Liver (tissue), 9 donors: ENCODE data around the gene DAB1. TPM values are rescaled to one million over a fixed set of nuclear protein-coding genes. Genes with fewer than 3 reads are reported as not detected.

Source experiments
- DNase-seq: peaks from one replicate; pipeline ENCODE4 v3.0.0-alpha.2; 2017; ENCODE audit warnings: low spot score
- H3K27ac ChIP-seq, 2 donors: one replicate each; pipeline ENCODE4 v1.7.0; 2013; ENCODE audit warnings: inconsistent platforms in 2 of 2, low read length in 2 of 2, control low read depth in 1 of 2, low read depth in 1 of 2, mild to moderate bottlenecking in 1 of 2
- H3K27me3 ChIP-seq, 4 donors: one replicate each; pipeline versions ENCODE4 v1.6.1 to v1.7.0; 2013; ENCODE audit warnings: low read length in 3 of 4, inconsistent platforms in 1 of 4, mild to moderate bottlenecking in 1 of 4, moderate library complexity in 1 of 4; ENCODE audit not compliant: control insufficient read depth in 4 of 4, insufficient read depth in 4 of 4
- H3K36me3 ChIP-seq, 4 donors: one replicate each; pipeline versions ENCODE4 v1.6.1 to v1.7.0; 2013; ENCODE audit warnings: low read length in 3 of 4, mild to moderate bottlenecking in 3 of 4, low read depth in 1 of 4, moderate library complexity in 1 of 4; ENCODE audit not compliant: control insufficient read depth in 4 of 4, insufficient read depth in 3 of 4
- H3K4me1 ChIP-seq, 4 donors: one replicate each; pipeline versions ENCODE4 v1.6.1 to v1.7.0; 2013; ENCODE audit warnings: low read length in 3 of 4, mild to moderate bottlenecking in 3 of 4, moderate library complexity in 1 of 4; ENCODE audit not compliant: control insufficient read depth in 4 of 4, insufficient read depth in 4 of 4
- H3K4me3 ChIP-seq, 3 donors: one replicate each; pipeline versions ENCODE4 v1.6.1 to v1.7.0; 2013; ENCODE audit warnings: low read length in 3 of 3, control low read depth in 1 of 3, low read depth in 1 of 3, mild to moderate bottlenecking in 1 of 3
- H3K9ac ChIP-seq, 2 donors: one replicate each; pipeline ENCODE4 v1.7.0; 2013; ENCODE audit warnings: low read length in 2 of 2, mild to moderate bottlenecking in 2 of 2, moderate library complexity in 2 of 2, control low read depth in 1 of 2, low read depth in 1 of 2
- H3K9me3 ChIP-seq, 4 donors: one replicate each; pipeline versions ENCODE4 v1.6.1 to v1.7.0; 2013; ENCODE audit warnings: low read length in 3 of 4; ENCODE audit not compliant: control insufficient read depth in 4 of 4
- EGR1 ChIP-seq, 2 donors: IDR thresholded peaks; 2 replicates each; pipeline ENCODE4 v1.6.1; 2016 to 2018; ENCODE audit warnings: antibody characterized with exemption in 2 of 2, low read depth in 2 of 2
- FOXA1 ChIP-seq: IDR thresholded peaks from 2 replicates; pipeline ENCODE4 v1.6.1; 2016; ENCODE audit warnings: antibody characterized with exemption
- FOXA2 ChIP-seq: IDR thresholded peaks from 2 replicates; pipeline ENCODE4 v1.6.1; 2016; ENCODE audit warnings: antibody characterized with exemption
- GABPA ChIP-seq, 2 donors: IDR thresholded peaks in 1 of 2; conservative IDR thresholded peaks in 1 of 2; 2 replicates each; pipeline ENCODE4 v1.6.1; 2016; ENCODE audit warnings: antibody characterized with exemption in 2 of 2, mild to moderate bottlenecking in 1 of 2, moderate library complexity in 1 of 2
- HNF4A ChIP-seq, 2 donors: conservative IDR thresholded peaks; 2 replicates each; pipeline ENCODE4 v1.6.1; 2016; ENCODE audit warnings: antibody characterized with exemption in 2 of 2, mild to moderate bottlenecking in 2 of 2
- HNF4G ChIP-seq: IDR thresholded peaks from 2 replicates; pipeline ENCODE4 v1.6.1; 2016; ENCODE audit warnings: antibody characterized with exemption
- JUND ChIP-seq, 2 donors: IDR thresholded peaks; 2 replicates each; pipeline ENCODE4 v1.6.1; 2016; ENCODE audit warnings: antibody characterized with exemption in 2 of 2
- NR2F2 ChIP-seq: IDR thresholded peaks from 2 replicates; pipeline ENCODE4 v1.6.1; 2016; ENCODE audit warnings: antibody characterized with exemption
- RAD21 ChIP-seq, 2 donors: IDR thresholded peaks; 2 replicates each; pipeline ENCODE4 v1.6.1; 2016; ENCODE audit warnings: antibody characterized with exemption in 2 of 2, mild to moderate bottlenecking in 2 of 2
- RXRA ChIP-seq, 2 donors: IDR thresholded peaks; 2 replicates each; pipeline ENCODE4 v1.6.1; 2017 to 2018; ENCODE audit warnings: antibody characterized with exemption in 2 of 2, mild to moderate bottlenecking in 1 of 2
- SP1 ChIP-seq: IDR thresholded peaks from 2 replicates; pipeline ENCODE4 v1.6.1; 2018; ENCODE audit warnings: antibody characterized with exemption, mild to moderate bottlenecking
- TAF1 ChIP-seq: conservative IDR thresholded peaks from 2 replicates; pipeline ENCODE4 v1.6.1; 2016; ENCODE audit warnings: antibody characterized with exemption, mild to moderate bottlenecking
- YY1 ChIP-seq: IDR thresholded peaks from 2 replicates; pipeline ENCODE4 v1.6.1; 2016; ENCODE audit warnings: antibody characterized with exemption, mild to moderate bottlenecking
- WGBS: extraction: QIAGEN DNeasy Blood & Tissue Kit; methylation state at CpG from one replicate; pipeline ENCODE4 v1.1.7; 2013; 5-methylcytosine and 5-hydroxymethylcytosine counted together
- polyA plus RNA-seq, 2 donors: library from polyadenylated mRNA; stranded (reverse) in 1 of 2; unstranded in 1 of 2; fragments of 200-250 nt in 1 of 2; fragments of >200 nt in 1 of 2; fragmentation: Nextera tagmentation in 1 of 2; extraction: Ambion mirVana in 1 of 2; gene quantifications; one replicate each; pipeline versions ENCODE4 v1.2.1 to v1.2.3, GENCODE V29; 2013 to 2015
- total RNA-seq, 2 donors: library from RNA; depleted of rRNA; stranded (reverse); fragments of >200 nt; gene quantifications; one replicate each; pipeline ENCODE4 v1.2.3, GENCODE V29; 2014
- TF ChIP-seq, protein P1 (sequence below): IDR thresholded peaks from 2 replicates; pipeline ENCODE4 v1.6.1; 2016; ENCODE audit warnings: antibody characterized with exemption
- TF ChIP-seq, protein P2 (sequence below): IDR thresholded peaks from 2 replicates; pipeline ENCODE4 v1.6.1; 2016; ENCODE audit warnings: antibody characterized with exemption
- TF ChIP-seq, protein P3 (sequence below): fragments of 150-350 bp; IDR thresholded peaks from 2 replicates; pipeline ENCODE4 v1.5.1; 2017; ENCODE audit warnings: improper control_type of control experiment, low read depth, low read length; ENCODE audit not compliant: missing input control
- TF ChIP-seq, protein P4 (sequence below): IDR thresholded peaks from 2 replicates; pipeline ENCODE4 v1.6.1; 2016; ENCODE audit warnings: antibody characterized with exemption
- TF ChIP-seq, protein P5 (sequence below): IDR thresholded peaks from 2 replicates; pipeline ENCODE4 v1.6.1; 2016; ENCODE audit warnings: antibody characterized with exemption, mild to moderate bottlenecking
- donor health status: healthy.
- donor health status: healthy.
- donor health status: healthy.
- donor health status: healthy.
- donor health status: healthy.

Gene DAB1
- total and polyA plus RNA-seq, 4 donors: 0.54 to 1.7 (median 1.2) TPM

DNA sequence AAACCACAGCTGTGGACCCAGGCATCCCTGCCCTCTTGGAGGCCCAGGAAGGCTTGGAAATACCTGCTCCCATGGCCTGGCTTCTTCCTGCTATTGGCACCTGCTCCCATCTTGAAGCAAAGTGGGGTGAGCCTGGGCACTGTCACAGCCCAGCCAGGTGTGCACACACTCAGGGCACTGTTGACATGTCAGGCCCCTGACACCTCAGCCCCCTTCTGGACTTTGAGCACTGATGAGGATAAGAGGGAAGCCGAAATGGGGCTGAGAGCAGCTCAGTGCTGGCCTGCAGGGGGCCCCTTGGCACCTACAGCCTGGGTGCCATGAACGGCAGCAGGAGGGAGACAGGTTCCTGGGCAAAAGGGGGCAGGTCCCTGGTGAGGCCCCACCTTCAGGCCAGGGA, 55.9 kb downstream of the DAB1 start:
- no peak for TF ChIP-seq RXRA (IDR thresholded peaks at IDR 0.05)
- TF ChIP-seq, protein P1, sequence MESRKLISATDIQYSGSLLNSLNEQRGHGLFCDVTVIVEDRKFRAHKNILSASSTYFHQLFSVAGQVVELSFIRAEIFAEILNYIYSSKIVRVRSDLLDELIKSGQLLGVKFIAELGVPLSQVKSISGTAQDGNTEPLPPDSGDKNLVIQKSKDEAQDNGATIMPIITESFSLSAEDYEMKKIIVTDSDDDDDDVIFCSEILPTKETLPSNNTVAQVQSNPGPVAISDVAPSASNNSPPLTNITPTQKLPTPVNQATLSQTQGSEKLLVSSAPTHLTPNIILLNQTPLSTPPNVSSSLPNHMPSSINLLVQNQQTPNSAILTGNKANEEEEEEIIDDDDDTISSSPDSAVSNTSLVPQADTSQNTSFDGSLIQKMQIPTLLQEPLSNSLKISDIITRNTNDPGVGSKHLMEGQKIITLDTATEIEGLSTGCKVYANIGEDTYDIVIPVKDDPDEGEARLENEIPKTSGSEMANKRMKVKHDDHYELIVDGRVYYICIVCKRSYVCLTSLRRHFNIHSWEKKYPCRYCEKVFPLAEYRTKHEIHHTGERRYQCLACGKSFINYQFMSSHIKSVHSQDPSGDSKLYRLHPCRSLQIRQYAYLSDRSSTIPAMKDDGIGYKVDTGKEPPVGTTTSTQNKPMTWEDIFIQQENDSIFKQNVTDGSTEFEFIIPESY: no peak
- TF ChIP-seq SP1: no peak
- no peak for TF ChIP-seq HNF4G
- no peak for TF ChIP-seq FOXA1
- TF ChIP-seq, protein P2, sequence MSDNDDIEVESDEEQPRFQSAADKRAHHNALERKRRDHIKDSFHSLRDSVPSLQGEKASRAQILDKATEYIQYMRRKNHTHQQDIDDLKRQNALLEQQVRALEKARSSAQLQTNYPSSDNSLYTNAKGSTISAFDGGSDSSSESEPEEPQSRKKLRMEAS: no peak
- WGBS: 71% methylated on average over 2 of the region's 2 CpGs

DNA sequence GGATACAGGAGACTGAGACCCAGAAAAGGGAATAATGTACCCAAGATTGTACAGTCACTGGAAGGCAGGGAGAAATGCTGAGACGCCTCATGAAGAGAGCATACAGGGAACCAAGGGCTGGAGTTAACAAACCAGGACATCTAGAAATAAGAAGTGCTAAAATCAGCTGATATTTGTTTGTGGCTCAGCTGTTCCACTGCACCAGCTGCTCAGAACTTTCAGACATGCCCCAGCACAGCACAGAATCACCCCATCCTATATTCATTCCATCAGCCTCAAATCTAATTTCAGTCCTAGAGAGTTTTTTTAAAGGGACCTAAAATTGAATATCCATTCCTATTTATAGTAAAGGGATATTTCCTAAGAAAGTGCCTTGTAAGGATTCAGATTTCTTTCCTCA, 60.2 kb downstream of the DAB1 start:
- Histone ChIP-seq H3K36me3 (no peaks in the 10 kb centered on the region), H3K27me3 (no peaks in the 10 kb centered on the region), H3K27ac (no peak overlapping the region), H3K4me3 (no peak overlapping the region), H3K9ac (no peak overlapping the region), H3K4me1 (no peaks in the 10 kb centered on the region), H3K9me3 (peaks cover 0 to 3% (median under 1%) of the 10 kb centered on the region in 4 donors)
- DNase-seq: no peak
- TF ChIP-seq, protein P3, sequence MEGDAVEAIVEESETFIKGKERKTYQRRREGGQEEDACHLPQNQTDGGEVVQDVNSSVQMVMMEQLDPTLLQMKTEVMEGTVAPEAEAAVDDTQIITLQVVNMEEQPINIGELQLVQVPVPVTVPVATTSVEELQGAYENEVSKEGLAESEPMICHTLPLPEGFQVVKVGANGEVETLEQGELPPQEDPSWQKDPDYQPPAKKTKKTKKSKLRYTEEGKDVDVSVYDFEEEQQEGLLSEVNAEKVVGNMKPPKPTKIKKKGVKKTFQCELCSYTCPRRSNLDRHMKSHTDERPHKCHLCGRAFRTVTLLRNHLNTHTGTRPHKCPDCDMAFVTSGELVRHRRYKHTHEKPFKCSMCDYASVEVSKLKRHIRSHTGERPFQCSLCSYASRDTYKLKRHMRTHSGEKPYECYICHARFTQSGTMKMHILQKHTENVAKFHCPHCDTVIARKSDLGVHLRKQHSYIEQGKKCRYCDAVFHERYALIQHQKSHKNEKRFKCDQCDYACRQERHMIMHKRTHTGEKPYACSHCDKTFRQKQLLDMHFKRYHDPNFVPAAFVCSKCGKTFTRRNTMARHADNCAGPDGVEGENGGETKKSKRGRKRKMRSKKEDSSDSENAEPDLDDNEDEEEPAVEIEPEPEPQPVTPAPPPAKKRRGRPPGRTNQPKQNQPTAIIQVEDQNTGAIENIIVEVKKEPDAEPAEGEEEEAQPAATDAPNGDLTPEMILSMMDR: no peak
- TF ChIP-seq EGR1 (IDR thresholded peaks at IDR 0.05; ENCODE audit: low read depth in 2 of 2) (no peak), TAF1 (no peak), SP1 (no peak), FOXA2 (no peak), RAD21 (IDR thresholded peaks at IDR 0.05) (no peak), HNF4G (no peak), RXRA (IDR thresholded peaks at IDR 0.05) (no peak), FOXA1 (no peak), JUND (IDR thresholded peaks at IDR 0.05) (no peak), NR2F2 (no peak), GABPA (IDR thresholded peaks at IDR 0.05 in 1 of 2, conservative IDR thresholded peaks at IDR 0.05 in 1 of 2) (no peak), HNF4A (conservative IDR thresholded peaks at IDR 0.05) (no peak), YY1 (no peak)
- TF ChIP-seq, protein P1: no peak
- TF ChIP-seq, protein P4, sequence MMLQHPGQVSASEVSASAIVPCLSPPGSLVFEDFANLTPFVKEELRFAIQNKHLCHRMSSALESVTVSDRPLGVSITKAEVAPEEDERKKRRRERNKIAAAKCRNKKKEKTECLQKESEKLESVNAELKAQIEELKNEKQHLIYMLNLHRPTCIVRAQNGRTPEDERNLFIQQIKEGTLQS: no peak
- TF ChIP-seq, protein P2: no peak
- TF ChIP-seq, protein P5, sequence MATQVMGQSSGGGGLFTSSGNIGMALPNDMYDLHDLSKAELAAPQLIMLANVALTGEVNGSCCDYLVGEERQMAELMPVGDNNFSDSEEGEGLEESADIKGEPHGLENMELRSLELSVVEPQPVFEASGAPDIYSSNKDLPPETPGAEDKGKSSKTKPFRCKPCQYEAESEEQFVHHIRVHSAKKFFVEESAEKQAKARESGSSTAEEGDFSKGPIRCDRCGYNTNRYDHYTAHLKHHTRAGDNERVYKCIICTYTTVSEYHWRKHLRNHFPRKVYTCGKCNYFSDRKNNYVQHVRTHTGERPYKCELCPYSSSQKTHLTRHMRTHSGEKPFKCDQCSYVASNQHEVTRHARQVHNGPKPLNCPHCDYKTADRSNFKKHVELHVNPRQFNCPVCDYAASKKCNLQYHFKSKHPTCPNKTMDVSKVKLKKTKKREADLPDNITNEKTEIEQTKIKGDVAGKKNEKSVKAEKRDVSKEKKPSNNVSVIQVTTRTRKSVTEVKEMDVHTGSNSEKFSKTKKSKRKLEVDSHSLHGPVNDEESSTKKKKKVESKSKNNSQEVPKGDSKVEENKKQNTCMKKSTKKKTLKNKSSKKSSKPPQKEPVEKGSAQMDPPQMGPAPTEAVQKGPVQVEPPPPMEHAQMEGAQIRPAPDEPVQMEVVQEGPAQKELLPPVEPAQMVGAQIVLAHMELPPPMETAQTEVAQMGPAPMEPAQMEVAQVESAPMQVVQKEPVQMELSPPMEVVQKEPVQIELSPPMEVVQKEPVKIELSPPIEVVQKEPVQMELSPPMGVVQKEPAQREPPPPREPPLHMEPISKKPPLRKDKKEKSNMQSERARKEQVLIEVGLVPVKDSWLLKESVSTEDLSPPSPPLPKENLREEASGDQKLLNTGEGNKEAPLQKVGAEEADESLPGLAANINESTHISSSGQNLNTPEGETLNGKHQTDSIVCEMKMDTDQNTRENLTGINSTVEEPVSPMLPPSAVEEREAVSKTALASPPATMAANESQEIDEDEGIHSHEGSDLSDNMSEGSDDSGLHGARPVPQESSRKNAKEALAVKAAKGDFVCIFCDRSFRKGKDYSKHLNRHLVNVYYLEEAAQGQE: no peak
- WGBS: 87% methylated on average over 1 of the region's 1 CpG

More for the DNA sequence above, 55.9 kb downstream of the DAB1 start:
- Histone ChIP-seq H3K9me3 (peaks cover 0 to 3% (median under 1%) of the 10 kb centered on the region in 4 donors), H3K4me1 (no peaks in the 10 kb centered on the region), H3K36me3 (no peaks in the 10 kb centered on the region), H3K27ac (no peak overlapping the region), H3K4me3 (no peak overlapping the region), H3K27me3 (no peaks in the 10 kb centered on the region), H3K9ac (no peak overlapping the region)
- no peak for DNase-seq
